Activated naive CD8-positive, alpha-beta T cell treated with anti-CD3 and anti-CD28 coated beads for 36 hours (primary cell): ENCODE measurements around the gene A3GALT2. TPM values are rescaled to one million over a fixed set of nuclear protein-coding genes. Genes with fewer than 3 reads are reported as not detected.

Experiments
- DNase-seq: peaks from one replicate; pipeline ENCODE4 v3.0.0; 2021
- H3K27ac Mint-ChIP-seq: one replicate; pipeline ENCODE4 v1.8.0; 2022; ENCODE audit warnings: mild to moderate bottlenecking, moderate library complexity, mixed read lengths
- H3K27me3 Mint-ChIP-seq: one replicate; pipeline ENCODE4 v1.8.0; 2022; ENCODE audit warnings: mild to moderate bottlenecking, mixed read lengths
- H3K36me3 Mint-ChIP-seq: one replicate; pipeline ENCODE4 v1.8.0; 2021; ENCODE audit warnings: mild to moderate bottlenecking, mixed read lengths
- H3K4me1 Mint-ChIP-seq: one replicate; pipeline ENCODE4 v1.8.0; 2021; ENCODE audit warnings: mixed read lengths
- H3K4me3 Mint-ChIP-seq: one replicate; pipeline ENCODE4 v1.8.0; 2022; ENCODE audit warnings: mild to moderate bottlenecking, moderate library complexity, mixed read lengths
- H3K9me3 Mint-ChIP-seq: one replicate; pipeline ENCODE4 v1.8.0; 2022; ENCODE audit warnings: mixed read lengths
- total RNA-seq, 2 experiments: library from RNA; stranded (reverse); gene quantifications; one replicate each; pipeline ENCODE4 v1.2.3, GENCODE V29; 2021

The A3GALT2 gene
- total RNA-seq, 2 experiments from 2014 or later: not detected

DNA sequence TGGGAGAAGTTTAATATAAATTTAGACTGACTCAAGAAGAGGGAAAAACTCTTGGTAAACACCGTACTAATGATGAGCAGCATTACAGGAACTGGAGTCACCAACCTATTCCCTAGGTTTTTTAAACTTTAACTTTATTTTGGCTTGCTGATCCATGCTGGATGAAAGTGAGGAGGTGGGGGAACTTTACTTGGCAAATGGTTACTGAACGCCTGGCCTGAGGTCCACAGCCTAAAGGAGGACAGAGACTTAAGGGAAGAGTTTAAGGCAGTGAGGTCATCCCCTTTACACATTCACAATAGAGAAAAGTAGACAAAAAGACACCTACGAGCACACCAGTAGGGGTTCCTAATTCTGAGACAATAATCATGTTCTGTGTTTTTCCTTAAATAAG, 25.6 kb upstream of the A3GALT2 start:
- H3K27ac Mint-ChIP-seq: peak overlapping the region; percentile 44
- peak overlapping the region; percentile 84 for H3K4me3 Mint-ChIP-seq
- H3K4me1 Mint-ChIP-seq: peaks cover 54% of the 10 kb centered on the region

GRCh38 chr1:33344896-33345560, 24.1 kb upstream of the A3GALT2 start:
- H3K27me3 Mint-ChIP-seq: no peaks in the 10 kb centered on the region
- peaks cover 19% of the 10 kb centered on the region for H3K36me3 Mint-ChIP-seq
- no peaks in the 10 kb centered on the region for H3K9me3 Mint-ChIP-seq
- no peak overlapping the region for H3K4me3 Mint-ChIP-seq
- H3K27ac Mint-ChIP-seq: no peak overlapping the region
- DNase-seq: no peak
- peaks cover 52% of the 10 kb centered on the region for H3K4me1 Mint-ChIP-seq

More for the DNA sequence above, 25.6 kb upstream of the A3GALT2 start:
- peaks cover 25% of the 10 kb centered on the region for H3K36me3 Mint-ChIP-seq
- no peak for DNase-seq
- no peaks in the 10 kb centered on the region for H3K9me3 Mint-ChIP-seq
- no peaks in the 10 kb centered on the region for H3K27me3 Mint-ChIP-seq

DNA sequence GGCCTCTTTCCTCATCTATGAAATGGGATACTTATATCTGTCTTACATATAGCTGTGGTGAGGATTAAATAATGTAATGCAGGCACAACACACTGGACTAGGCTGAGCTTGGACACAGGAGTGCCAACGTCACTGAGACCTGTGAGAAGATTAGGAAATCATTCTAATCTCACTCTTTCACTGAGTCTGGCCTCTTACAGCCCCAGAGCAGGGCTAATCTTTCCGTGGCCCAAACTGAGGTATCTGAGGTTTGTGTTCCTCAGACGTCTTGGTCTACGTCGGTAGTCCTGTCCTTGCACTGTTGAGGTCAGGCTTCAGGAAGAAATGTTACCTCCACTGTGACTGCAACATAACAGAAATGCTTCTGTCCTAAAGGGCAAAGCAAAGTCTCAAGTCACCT, 22.6 kb upstream of the A3GALT2 start:
- peaks cover 19% of the 10 kb centered on the region for H3K36me3 Mint-ChIP-seq
- no peaks in the 10 kb centered on the region for H3K27me3 Mint-ChIP-seq
- H3K9me3 Mint-ChIP-seq: no peaks in the 10 kb centered on the region
- H3K27ac Mint-ChIP-seq: no peak overlapping the region
- H3K4me1 Mint-ChIP-seq: peaks cover 58% of the 10 kb centered on the region
- no peak overlapping the region for H3K4me3 Mint-ChIP-seq
- DNase-seq: no peak

- H3K27ac Mint-ChIP-seq: no peak overlapping the region
- H3K27me3 Mint-ChIP-seq: no peaks in the 10 kb centered on the region
- no peak overlapping the region for H3K4me3 Mint-ChIP-seq
- no peaks in the 10 kb centered on the region for H3K9me3 Mint-ChIP-seq
- peaks cover 11% of the 10 kb centered on the region for H3K36me3 Mint-ChIP-seq
- peaks cover 53% of the 10 kb centered on the region for H3K4me1 Mint-ChIP-seq
- no peak for DNase-seq
Observed at GRCh38 chr1:33342041-33342723, 21.3 kb upstream of the A3GALT2 start.

- no peak for DNase-seq
- Mint-ChIP-seq H3K27ac (no peak overlapping the region), H3K9me3 (no peaks in the 10 kb centered on the region), H3K27me3 (no peaks in the 10 kb centered on the region), H3K36me3 (peaks cover 2% of the 10 kb centered on the region), H3K4me3 (no peak overlapping the region), H3K4me1 (peaks cover 43% of the 10 kb centered on the region)
Observed at GRCh38 chr1:33341190-33341589, 20.3 kb upstream of the A3GALT2 start.

DNA sequence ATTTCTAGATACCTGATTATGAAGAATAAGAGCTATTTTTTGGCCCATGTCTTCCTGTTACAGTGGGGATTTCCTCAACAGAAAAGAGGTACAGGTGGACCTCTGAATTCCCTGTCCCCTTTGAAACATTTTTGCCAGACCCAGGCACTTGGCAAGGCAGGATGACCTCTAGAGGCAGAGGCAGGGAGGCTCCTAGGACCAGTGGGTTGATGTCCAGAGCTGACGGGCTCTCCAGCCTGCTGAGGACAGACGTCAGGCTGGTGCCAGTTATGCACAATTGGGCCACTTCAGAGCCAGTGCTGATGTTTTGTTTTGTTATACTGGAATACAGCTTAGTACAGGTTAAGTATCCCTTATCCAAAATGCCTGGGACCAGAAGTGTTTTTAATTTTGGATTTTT, 18.5 kb upstream of the A3GALT2 start:
- Mint-ChIP-seq H3K4me3 (no peak overlapping the region), H3K9me3 (no peaks in the 10 kb centered on the region), H3K4me1 (peaks cover 40% of the 10 kb centered on the region), H3K27me3 (no peaks in the 10 kb centered on the region), H3K36me3 (peaks cover 2% of the 10 kb centered on the region), H3K27ac (no peak overlapping the region)
- DNase-seq: no peak

GRCh38 chr1:33338440-33339211, 17.7 kb upstream of the A3GALT2 start:
- H3K36me3 Mint-ChIP-seq: peaks cover 2% of the 10 kb centered on the region
- no peaks in the 10 kb centered on the region for H3K27me3 Mint-ChIP-seq
- H3K9me3 Mint-ChIP-seq: no peaks in the 10 kb centered on the region
- peaks cover 37% of the 10 kb centered on the region for H3K4me1 Mint-ChIP-seq
- DNase-seq: no peak
- no peak overlapping the region for H3K27ac Mint-ChIP-seq
- no peak overlapping the region for H3K4me3 Mint-ChIP-seq

DNA sequence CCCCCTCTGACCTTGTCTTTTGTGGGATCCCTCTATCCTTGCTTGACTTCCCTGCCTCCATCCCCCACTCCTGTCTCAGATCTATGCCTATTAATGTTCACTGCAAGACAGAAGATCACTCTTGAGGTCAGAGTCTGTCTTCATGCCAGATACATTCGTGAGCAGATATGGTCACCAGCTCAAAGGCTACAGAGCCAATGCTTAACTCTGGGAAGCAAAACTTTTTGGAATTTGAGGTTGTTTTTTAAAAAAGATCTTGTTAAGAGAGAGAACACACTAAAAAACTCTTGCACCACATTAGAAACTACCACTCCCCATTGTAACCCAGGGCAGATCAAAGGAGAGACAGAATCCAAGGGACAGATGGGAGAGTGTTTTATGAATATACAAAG, 17.1 kb upstream of the A3GALT2 start:
- no peak for DNase-seq
- Mint-ChIP-seq H3K9me3 (no peaks in the 10 kb centered on the region), H3K4me1 (peaks cover 37% of the 10 kb centered on the region)

GRCh38 chr1:33337441-33337840, 16.5 kb upstream of the A3GALT2 start:
- H3K4me1 Mint-ChIP-seq: peaks cover 31% of the 10 kb centered on the region
- DNase-seq: no peak
- H3K4me3 Mint-ChIP-seq: no peak overlapping the region
- H3K9me3 Mint-ChIP-seq: no peaks in the 10 kb centered on the region
- H3K36me3 Mint-ChIP-seq: peaks cover 3% of the 10 kb centered on the region
- H3K27me3 Mint-ChIP-seq: no peaks in the 10 kb centered on the region
- H3K27ac Mint-ChIP-seq: no peak overlapping the region

More for the DNA sequence above, 17.1 kb upstream of the A3GALT2 start:
- H3K27ac Mint-ChIP-seq: no peak overlapping the region
- H3K4me3 Mint-ChIP-seq: no peak overlapping the region
- no peaks in the 10 kb centered on the region for H3K27me3 Mint-ChIP-seq
- H3K36me3 Mint-ChIP-seq: peaks cover 4% of the 10 kb centered on the region

GRCh38 chr1:33336580-33336979, 15.7 kb upstream of the A3GALT2 start:
- Mint-ChIP-seq H3K4me3 (no peak overlapping the region), H3K36me3 (peaks cover 3% of the 10 kb centered on the region), H3K4me1 (peaks cover 28% of the 10 kb centered on the region), H3K27ac (no peak overlapping the region), H3K27me3 (no peaks in the 10 kb centered on the region), H3K9me3 (no peaks in the 10 kb centered on the region)
- no peak for DNase-seq

- Mint-ChIP-seq H3K9me3 (no peaks in the 10 kb centered on the region), H3K4me1 (peaks cover 18% of the 10 kb centered on the region), H3K27me3 (no peaks in the 10 kb centered on the region), H3K36me3 (peaks cover 3% of the 10 kb centered on the region), H3K27ac (no peak overlapping the region), H3K4me3 (no peak overlapping the region)
- DNase-seq: no peak
Observed at GRCh38 chr1:33335020-33335419, 14.1 kb upstream of the A3GALT2 start.

GRCh38 chr1:33334081-33334552, 13.2 kb upstream of the A3GALT2 start:
- Mint-ChIP-seq H3K27me3 (no peaks in the 10 kb centered on the region), H3K4me1 (peaks cover 16% of the 10 kb centered on the region), H3K9me3 (no peaks in the 10 kb centered on the region), H3K36me3 (peaks cover 3% of the 10 kb centered on the region), H3K27ac (no peak overlapping the region), H3K4me3 (no peak overlapping the region)
- DNase-seq: no peak

DNA sequence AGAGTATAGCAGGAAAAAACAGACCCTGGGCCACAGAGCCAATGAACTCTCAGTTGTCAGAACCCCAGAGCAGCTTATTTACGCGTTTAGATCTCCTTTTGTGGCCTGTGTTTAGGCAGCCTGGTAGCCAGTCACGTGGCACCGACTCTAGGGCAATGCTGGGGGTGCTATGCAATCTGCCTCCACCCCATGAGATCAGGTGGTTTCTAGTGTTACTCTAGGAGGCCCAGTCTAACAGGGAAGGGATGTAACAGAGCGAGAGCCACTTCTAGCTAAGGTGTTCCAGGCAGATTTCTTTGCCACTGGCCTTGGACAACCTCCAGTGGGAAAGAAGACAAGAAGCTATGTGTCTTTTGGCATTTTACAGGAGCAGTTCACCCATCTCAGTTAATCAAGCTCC, 12.0 kb upstream of the A3GALT2 start:
- Mint-ChIP-seq H3K27me3 (no peaks in the 10 kb centered on the region), H3K9me3 (no peaks in the 10 kb centered on the region), H3K4me3 (no peak overlapping the region), H3K27ac (no peak overlapping the region), H3K4me1 (peaks cover 7% of the 10 kb centered on the region), H3K36me3 (peaks cover 8% of the 10 kb centered on the region)
- no peak for DNase-seq

- H3K27me3 Mint-ChIP-seq: no peaks in the 10 kb centered on the region
- H3K9me3 Mint-ChIP-seq: no peaks in the 10 kb centered on the region
- peaks cover 6% of the 10 kb centered on the region for H3K4me1 Mint-ChIP-seq
- no peak for DNase-seq
- H3K4me3 Mint-ChIP-seq: no peak overlapping the region
- no peak overlapping the region for H3K27ac Mint-ChIP-seq
- H3K36me3 Mint-ChIP-seq: peaks cover 8% of the 10 kb centered on the region
Observed at GRCh38 chr1:33332357-33332789, 11.5 kb upstream of the A3GALT2 start.
